22Rv1 (cell line): ENCODE results near the gene FBXO48.

Source experiments
- H3K27ac ChIP-seq: fragments of 450-650 bp; 2 replicates; pipeline ENCODE4 v1.5.1; 2017
- ZFX ChIP-seq: fragments of 450-650 bp; IDR thresholded peaks from 2 replicates; pipeline ENCODE4 v1.6.1; 2017; ENCODE audit warnings: antibody characterized with exemption, borderline replicate concordance
- TF ChIP-seq, protein P1 (sequence below): fragments of 450-650 bp; IDR thresholded peaks from 2 replicates; pipeline ENCODE4 v1.5.1; 2017; ENCODE audit warnings: mild to moderate bottlenecking

FBXO48 gene, protein sequence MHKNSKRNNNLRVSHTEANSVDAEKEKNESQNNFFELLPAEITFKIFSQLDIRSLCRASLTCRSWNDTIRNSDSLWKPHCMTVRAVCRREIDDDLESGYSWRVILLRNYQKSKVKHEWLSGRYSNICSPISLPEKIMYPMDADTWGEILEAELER

DNA sequence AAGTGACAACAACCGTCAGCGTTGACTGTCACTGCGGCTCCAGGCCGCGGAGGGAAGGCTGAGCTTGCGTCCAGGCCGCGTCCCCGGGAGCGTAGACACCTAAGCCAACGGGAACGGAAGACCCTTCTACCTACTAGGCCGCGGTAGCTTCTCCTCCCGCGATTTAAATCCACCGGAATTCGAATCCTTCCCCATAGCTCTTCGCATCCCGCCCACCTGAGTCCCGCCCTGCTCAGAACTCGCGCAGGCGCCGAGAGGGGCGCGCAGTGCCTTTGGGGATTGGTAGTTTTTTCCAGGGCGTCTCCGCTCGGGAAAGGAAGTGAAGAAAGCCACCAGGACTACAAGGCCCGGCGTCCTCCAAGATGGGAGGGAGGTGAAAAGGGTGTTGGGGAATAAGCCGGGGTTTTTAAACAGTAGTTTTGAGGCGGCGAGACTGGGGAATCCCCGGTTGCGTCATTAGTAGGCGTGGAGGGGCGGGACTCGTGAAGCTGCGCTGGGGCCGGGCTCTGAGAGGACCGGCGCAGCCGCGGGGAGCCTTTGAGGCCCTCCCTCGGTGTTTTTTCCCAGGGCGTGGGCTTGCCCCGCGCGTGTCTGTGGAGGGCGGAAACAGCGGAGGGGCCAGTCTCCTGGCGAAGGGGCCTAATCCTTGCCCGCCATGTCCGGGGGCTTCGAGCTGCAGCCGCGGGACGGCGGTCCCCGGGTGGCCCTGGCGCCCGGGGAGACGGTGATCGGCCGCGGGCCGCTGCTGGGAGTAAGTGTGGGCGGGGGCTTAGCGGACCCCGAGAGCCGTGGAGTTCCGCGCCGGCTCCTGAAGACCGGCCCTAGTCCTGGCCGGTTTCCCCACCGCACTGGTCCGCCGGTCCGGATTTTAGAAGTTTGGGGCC is at the start of gene FBXO48, which contains the start of gene APLF:
TSS of gene FBXO48 (minus strand) at position 218 of the 884 bp plus-strand sequence. CDS start 2,149 bp downstream, outside the sequence.
TSS of gene APLF (plus strand) at position 509 of the 884 bp plus-strand sequence. CDS start at position 656, 147 bp downstream.
- H3K27ac ChIP-seq = peak within 1 kb of the TSS; percentile 40
- no peak for TF ChIP-seq ZFX
- TF ChIP-seq, protein P1, sequence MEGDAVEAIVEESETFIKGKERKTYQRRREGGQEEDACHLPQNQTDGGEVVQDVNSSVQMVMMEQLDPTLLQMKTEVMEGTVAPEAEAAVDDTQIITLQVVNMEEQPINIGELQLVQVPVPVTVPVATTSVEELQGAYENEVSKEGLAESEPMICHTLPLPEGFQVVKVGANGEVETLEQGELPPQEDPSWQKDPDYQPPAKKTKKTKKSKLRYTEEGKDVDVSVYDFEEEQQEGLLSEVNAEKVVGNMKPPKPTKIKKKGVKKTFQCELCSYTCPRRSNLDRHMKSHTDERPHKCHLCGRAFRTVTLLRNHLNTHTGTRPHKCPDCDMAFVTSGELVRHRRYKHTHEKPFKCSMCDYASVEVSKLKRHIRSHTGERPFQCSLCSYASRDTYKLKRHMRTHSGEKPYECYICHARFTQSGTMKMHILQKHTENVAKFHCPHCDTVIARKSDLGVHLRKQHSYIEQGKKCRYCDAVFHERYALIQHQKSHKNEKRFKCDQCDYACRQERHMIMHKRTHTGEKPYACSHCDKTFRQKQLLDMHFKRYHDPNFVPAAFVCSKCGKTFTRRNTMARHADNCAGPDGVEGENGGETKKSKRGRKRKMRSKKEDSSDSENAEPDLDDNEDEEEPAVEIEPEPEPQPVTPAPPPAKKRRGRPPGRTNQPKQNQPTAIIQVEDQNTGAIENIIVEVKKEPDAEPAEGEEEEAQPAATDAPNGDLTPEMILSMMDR = no peak

DNA sequence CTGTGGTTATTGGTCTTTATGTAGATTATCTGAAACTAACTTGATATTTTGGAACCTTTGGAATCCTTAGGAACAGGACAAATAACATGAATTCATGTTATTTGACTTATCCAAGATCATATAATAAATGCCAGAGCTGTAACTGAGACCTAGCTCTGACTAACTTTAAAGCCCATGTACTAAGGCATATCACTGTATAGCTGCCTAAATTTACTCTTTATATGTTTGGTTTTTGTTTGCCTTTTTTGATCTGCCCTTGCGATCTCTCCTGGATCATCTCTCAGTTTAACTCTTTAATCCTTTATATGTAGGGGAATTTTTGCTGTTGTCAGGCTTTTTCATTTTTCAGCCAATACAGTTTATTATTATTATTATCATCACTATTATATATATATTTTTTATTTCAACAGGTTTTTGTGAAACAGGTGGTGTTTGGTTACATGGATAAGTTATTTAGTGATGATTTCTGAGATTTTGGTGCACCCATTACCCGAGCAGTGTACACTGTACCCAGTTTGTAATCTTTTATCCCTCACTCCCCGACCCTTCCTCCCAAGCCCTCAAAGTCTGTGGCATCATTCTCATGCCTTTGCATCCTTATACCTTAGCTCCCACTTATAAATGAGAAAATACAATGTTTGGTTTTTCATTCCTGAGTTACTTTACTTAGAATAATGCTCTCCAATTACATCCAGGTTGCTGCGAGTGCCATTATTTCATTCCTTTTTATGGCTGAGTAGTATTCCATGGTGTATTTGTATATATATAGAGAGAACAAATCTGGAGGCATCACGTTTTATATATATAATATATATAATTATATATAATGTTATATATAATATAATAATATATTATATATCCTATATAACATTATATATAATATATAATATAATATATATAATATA is 49.2 kb upstream of the FBXO48 start:
- H3K27ac ChIP-seq = no peak overlapping the region
- TF ChIP-seq, protein P1 = no peak
- TF ChIP-seq ZFX = no peak

DNA sequence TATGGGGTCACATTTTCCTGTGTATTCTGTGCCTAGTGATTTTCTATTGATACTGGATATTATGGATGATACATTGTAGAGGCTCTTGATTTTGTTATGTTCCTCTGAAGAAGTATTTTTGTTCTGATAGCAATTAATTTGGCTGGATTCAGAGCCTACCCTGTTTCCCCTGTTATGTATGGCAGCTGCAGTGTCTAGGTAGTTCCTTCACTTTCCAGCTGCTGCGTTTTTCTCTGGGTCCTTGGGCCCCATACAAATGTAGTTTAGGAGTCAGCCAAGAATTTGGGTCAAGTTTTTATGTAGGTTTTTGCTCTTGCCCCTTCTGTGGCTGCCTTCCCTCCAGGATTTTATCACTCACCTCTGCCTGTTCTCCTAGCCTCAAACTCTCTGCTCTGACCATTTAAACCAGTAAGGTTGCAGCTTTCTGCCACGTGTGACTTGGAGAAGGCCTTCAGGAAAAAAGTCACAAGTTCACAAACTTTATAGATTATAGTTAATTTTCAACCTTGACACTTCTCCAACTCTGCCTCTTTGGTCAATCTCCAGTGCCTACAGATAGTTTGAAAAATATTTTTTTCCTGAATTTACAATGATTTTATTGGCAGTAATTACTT is 47.3 kb upstream of the FBXO48 start:
- H3K27ac ChIP-seq = no peak overlapping the region
- TF ChIP-seq, protein P1 = no peak
- TF ChIP-seq ZFX = no peak

DNA sequence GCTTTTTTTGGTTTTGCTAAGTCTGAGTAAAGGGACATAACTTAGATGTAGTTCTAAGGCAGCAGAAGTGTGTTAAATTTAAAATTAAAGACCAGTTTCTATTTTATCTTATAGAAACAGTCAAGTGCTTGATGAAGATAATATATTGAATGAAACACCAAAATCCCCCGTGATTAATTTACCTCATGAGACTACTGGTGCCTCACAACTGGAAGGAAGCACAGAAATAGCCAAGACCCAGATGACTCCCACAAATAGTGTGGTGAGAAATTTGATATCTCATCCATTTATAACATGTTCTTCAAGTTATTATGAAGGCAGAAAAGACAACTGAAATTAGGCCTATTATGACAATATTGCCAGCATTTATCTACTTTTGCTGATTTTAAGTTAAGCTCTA is 45.9 kb upstream of the FBXO48 start:
- no peak overlapping the region for H3K27ac ChIP-seq
- TF ChIP-seq, protein P1 = no peak

DNA sequence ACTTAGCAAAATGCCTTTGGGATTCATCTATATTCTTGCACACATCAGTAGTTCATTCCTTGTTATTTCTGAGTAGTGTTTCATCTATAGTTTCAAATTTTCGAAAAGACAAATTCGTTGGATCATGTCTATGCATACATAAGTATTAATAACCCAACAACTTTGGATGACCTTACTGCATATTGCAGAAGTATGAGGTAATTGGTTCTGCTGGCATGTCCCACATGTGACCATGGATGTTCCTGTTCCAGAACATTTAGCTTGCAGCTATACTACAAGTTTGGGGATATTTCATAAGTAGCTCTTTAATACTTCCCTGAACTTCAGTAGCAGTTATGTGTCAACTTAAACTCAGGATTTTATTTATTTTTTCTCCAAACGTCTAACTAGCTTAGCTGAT is 45.2 kb upstream of the FBXO48 start:
- no peak for TF ChIP-seq ZFX
- TF ChIP-seq, protein P1 = no peak

DNA sequence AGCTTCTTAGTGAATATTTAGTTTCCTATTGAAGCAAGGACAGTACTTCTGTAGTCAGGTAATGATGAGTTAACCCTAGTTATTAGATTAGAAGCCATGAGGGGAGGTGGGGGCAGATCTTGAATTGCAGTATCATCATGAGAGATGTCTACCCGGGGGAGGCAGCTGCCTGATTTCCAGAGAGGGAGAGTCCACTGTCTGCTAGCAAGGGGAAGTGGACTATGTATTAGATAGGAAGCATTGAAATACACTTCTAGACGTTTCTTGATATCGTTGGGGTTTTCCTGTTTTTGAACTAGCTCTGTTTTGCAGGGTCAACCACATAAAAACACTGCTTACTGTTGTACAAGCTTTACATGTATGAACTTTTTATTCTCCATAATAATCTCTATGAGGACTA is 39.1 kb upstream of the FBXO48 start:
- TF ChIP-seq ZFX = no peak
- TF ChIP-seq, protein P1 = no peak

More for the DNA sequence above, 45.2 kb upstream of the FBXO48 start:
- H3K27ac ChIP-seq = no peak overlapping the region

More for the DNA sequence above, 39.1 kb upstream of the FBXO48 start:
- no peak overlapping the region for H3K27ac ChIP-seq
